Stomach (tissue), 9 donors: Measurements from ENCODE around the gene MAGI1. TPM values are rescaled to one million over a fixed set of nuclear protein-coding genes. Genes with fewer than 3 reads are reported as not detected.
A peak's percentile ranks its signal among the peaks of the same experiment; 100 is the strongest.

Experiments used
- DNase-seq, 2 donors: peaks; one replicate each; pipeline versions ENCODE4 v3.0.0 to v3.0.0-alpha.2; 2013 to 2019
- H3K27ac ChIP-seq, 5 donors: fragments of 200-600 bp in 4 of 5; sonication (generic) in 4 of 5; one replicate each; pipeline ENCODE4 v1.5.1; 2013 to 2019; ENCODE audit warnings: mild to moderate bottlenecking in 1 of 5, moderate library complexity in 1 of 5
- H3K27me3 ChIP-seq, 3 donors: fragments of 200-600 bp; sonication (generic); one replicate each; pipeline ENCODE4 v1.5.1; 2017 to 2019; ENCODE audit warnings: mixed run types in 1 of 3
- H3K36me3 ChIP-seq, 4 donors: fragments of 200-600 bp; sonication (generic); 1 replicate in 3 of 4; 2 replicates in 1 of 4; pipeline ENCODE4 v1.5.1; 2016 to 2019
- H3K4me1 ChIP-seq, 4 donors: fragments of 200-600 bp; sonication (generic); one replicate each; pipeline ENCODE4 v1.5.1; 2016 to 2019
- H3K4me3 ChIP-seq, 4 donors: fragments of 200-600 bp; sonication (generic) in 3 of 4; one replicate each; pipeline ENCODE4 v1.5.1; 2016 to 2019; ENCODE audit warnings: mild to moderate bottlenecking in 1 of 4
- H3K9me3 ChIP-seq, 4 donors: fragments of 200-600 bp; sonication (generic); one replicate each; pipeline ENCODE4 v1.5.1; 2016 to 2019
- EP300 ChIP-seq: sonication (generic); formaldehyde crosslinking; IDR thresholded peaks from one replicate; pipeline ENCODE4 v1.6.1; 2017; ENCODE audit warnings: antibody characterized with exemption
- POLR2A ChIP-seq, 4 donors: fragments of 450-650 bp; IDR thresholded peaks; one replicate each; pipeline ENCODE4 v1.6.1; 2016; ENCODE audit warnings: antibody characterized with exemption in 4 of 4, control low read depth in 2 of 4, mild to moderate bottlenecking in 1 of 4, moderate library complexity in 1 of 4
- POLR2AphosphoS5 ChIP-seq, 3 donors: sonication (generic); formaldehyde crosslinking; IDR thresholded peaks; one replicate each; pipeline ENCODE4 v1.6.1; 2016; ENCODE audit warnings: antibody characterized with exemption in 3 of 3
- WGBS, 5 donors: extraction: QIAGEN DNeasy Blood & Tissue Kit in 3 of 5; methylation state at CpG; one replicate each; pipeline versions ENCODE4 v1.1.5 to v1.1.7; 2013 to 2018; 5-methylcytosine and 5-hydroxymethylcytosine counted together
- intact Hi-C: fragments of 100-400 bp; cut with DNase I; formaldehyde crosslinking; loops from one replicate; pipeline ENCODE4 v1.15.1; 2023; ENCODE audit warnings: low total_unique reads
- polyA plus RNA-seq, 3 donors: library from polyadenylated mRNA; stranded (reverse); fragments of 200-250 nt; gene quantifications; one replicate each; pipeline ENCODE4 v1.2.3, GENCODE V29; 2013
- total RNA-seq, 5 donors: library from RNA; depleted of rRNA; stranded (reverse); fragments of >200 nt; gene quantifications; one replicate each; pipeline versions ENCODE4 v1.1.0 to v1.2.3, GENCODE V29; 2014 to 2016
- TF ChIP-seq, protein P1 (sequence below), 7 experiments: fragments of 450-650 bp in 4 of 7; fragments of 200-600 bp in 3 of 7; sonication (generic) in 3 of 7; IDR thresholded peaks; one replicate each; pipeline ENCODE4 v1.5.1; 2016 to 2019; ENCODE audit warnings: antibody characterized with exemption in 7 of 7, control low read depth in 2 of 7, mild to moderate bottlenecking in 1 of 7
- donor health status: healthy with polysubstance abuse.
- donor health status: Bipolar disorder and iron deficiency.
- donor health status: healthy.

The MAGI1 gene
- total and polyA plus RNA-seq, 8 donors: 5.7 to 237 (median 84.8) TPM

DNA sequence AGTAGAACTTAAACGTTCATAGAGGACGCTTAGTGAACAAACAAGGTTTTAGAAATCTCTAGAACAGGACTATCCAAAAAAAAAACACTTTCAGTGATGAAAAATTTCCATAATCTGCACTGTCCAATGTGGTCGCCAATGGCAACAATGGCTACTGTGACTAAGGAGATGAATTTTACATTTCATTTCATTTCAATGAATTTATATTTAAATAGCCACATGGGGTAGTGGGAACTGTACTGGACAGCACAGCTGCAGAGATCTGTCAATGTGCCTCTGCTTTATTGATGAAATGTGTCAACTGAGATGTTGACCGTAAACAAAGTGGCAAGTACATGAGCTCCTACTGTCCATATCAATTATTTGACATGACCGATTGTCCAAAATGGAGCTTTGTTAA lies 222.5 kb downstream of the MAGI1 start:
- WGBS, 5 donors: 89 to 94% (median 92%) methylated on average over 5 of the region's 5 CpGs
- no peak overlapping the region for H3K4me3 ChIP-seq
- H3K9me3 ChIP-seq: no peaks in the 10 kb centered on the region
- H3K27me3 ChIP-seq: no peaks in the 10 kb centered on the region
- no peak for DNase-seq
- H3K36me3 ChIP-seq: no peaks in the 10 kb centered on the region
- intact Hi-C loops: no loop called here
- TF ChIP-seq POLR2A (IDR thresholded peaks at IDR 0.05) (no peak), POLR2AphosphoS5 (IDR thresholded peaks at IDR 0.05) (no peak), EP300 (no peak)
- TF ChIP-seq, protein P1, sequence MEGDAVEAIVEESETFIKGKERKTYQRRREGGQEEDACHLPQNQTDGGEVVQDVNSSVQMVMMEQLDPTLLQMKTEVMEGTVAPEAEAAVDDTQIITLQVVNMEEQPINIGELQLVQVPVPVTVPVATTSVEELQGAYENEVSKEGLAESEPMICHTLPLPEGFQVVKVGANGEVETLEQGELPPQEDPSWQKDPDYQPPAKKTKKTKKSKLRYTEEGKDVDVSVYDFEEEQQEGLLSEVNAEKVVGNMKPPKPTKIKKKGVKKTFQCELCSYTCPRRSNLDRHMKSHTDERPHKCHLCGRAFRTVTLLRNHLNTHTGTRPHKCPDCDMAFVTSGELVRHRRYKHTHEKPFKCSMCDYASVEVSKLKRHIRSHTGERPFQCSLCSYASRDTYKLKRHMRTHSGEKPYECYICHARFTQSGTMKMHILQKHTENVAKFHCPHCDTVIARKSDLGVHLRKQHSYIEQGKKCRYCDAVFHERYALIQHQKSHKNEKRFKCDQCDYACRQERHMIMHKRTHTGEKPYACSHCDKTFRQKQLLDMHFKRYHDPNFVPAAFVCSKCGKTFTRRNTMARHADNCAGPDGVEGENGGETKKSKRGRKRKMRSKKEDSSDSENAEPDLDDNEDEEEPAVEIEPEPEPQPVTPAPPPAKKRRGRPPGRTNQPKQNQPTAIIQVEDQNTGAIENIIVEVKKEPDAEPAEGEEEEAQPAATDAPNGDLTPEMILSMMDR (IDR thresholded peaks at IDR 0.05): no peak
- no peak overlapping the region for H3K27ac ChIP-seq
- H3K4me1 ChIP-seq: peaks cover 0 to 15% (median 10%) of the 10 kb centered on the region in 4 donors

DNA sequence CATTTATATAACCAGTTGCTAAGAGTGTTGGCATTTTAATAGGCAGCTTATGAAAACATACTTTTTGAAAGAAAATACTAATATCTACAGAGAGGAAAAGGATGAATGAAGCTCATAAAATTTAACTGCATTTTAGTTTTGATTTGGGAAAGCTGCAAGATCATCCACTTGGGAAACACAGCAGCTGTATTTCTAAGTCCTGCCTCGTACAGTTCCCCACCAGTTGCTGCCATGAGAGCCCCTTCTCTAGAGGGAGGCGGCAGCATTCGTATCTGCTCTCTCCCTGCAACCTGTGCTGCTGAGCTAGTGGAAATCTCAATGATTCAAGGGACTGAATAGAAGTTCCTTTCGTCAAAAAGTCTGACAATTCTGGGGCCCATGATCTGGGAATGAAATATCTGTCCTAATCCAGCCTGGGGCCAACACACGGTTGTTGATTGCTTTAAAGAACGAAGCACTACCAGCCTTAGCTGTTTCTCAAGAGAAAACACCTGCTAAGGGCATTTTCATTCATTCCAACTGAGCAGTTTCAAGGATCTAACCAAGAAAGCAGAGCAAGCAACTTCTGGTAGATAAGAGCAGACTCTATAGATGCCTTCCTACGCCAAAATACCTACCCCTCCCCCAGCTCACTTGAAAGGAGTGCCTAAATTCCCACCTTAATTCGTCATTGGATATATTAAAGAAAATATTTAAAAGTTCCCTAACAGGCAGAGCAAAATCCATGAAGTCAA lies 223.7 kb downstream of the MAGI1 start:
- Histone ChIP-seq H3K9me3 (no peaks in the 10 kb centered on the region), H3K4me3 (no peak overlapping the region), H3K4me1 (peaks cover 0 to 6% (median 3%) of the 10 kb centered on the region in 4 donors), H3K36me3 (no peaks in the 10 kb centered on the region), H3K27me3 (no peaks in the 10 kb centered on the region), H3K27ac (no peak overlapping the region)
- DNase-seq: no peak
- intact Hi-C loops: no loop called here
- WGBS, 5 donors: 67 to 75% (median 70%) methylated on average over 8 of the region's 8 CpGs
- TF ChIP-seq POLR2A (IDR thresholded peaks at IDR 0.05) (no peak), EP300 (no peak), POLR2AphosphoS5 (IDR thresholded peaks at IDR 0.05) (no peak)
- TF ChIP-seq, protein P1 (IDR thresholded peaks at IDR 0.05): no peak

DNA sequence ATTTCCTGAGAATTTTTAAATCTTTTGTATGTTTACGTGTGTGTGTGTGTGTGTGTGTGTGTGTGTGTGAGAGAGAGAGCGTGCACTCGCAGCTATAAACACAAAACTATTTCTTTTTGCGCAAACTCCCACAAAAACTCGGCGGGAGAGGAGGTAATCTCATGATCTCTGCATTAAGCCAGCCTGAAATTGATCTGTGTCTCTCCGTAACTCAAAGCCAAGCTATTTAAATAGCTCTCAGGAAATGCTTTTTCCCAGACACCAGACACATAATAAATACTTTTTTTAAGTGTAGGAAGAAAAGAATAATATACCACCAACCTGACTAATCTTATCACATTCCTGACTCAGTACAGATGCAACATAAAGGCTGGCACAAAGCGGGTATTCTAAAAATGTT lies 226.8 kb downstream of the MAGI1 start:
- Histone ChIP-seq H3K4me1 (peaks cover 0 to 5% (median 2%) of the 10 kb centered on the region in 4 donors), H3K36me3 (no peaks in the 10 kb centered on the region), H3K27ac (no peak overlapping the region), H3K27me3 (no peaks in the 10 kb centered on the region), H3K9me3 (no peaks in the 10 kb centered on the region), H3K4me3 (no peak overlapping the region)
- no peak for DNase-seq
- WGBS, 5 donors: 77 to 89% (median 80%) methylated on average over 8 of the region's 8 CpGs
- TF ChIP-seq, protein P1 (IDR thresholded peaks at IDR 0.05): no peak
- no peak for TF ChIP-seq POLR2A (IDR thresholded peaks at IDR 0.05)
- no peak for TF ChIP-seq POLR2AphosphoS5 (IDR thresholded peaks at IDR 0.05)
- no peak for TF ChIP-seq EP300
- intact Hi-C loops: no loop called here

DNA sequence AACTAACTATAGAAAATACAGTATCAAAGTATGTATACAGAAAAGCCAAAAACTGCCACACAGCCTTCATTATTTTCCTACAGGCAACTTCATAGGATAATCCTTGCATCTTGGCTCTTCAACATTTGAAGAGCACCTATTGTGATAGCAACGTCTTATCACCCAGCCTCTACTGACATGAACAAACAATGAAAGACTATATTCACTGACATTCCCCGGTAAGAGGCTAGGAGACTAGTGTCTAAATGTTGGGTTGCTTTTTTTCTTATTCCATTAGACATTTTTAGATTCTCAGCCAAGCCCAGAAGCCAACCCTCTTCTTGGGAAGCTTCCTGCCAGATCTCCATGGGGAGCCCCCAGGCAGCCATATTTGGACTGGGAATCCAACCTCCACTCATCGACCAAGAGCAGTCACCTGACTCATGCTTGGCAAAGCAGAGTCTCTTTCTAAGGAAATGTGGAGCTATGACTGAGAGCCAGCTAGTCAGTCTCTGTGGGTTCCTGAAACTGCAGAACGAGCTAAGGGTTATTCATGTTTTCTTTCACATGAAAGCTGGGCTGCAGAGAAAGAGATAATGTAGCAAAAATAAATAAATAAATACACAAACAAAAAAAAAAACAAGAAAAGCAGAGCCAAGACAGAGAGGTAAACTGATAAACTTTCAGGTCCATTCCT lies 227.5 kb downstream of the MAGI1 start:
- intact Hi-C loops: no loop called here
- H3K4me1 ChIP-seq: peaks cover 0 to 5% (median 2%) of the 10 kb centered on the region in 4 donors
- 49 to 75% (median 56%) methylated on average over 4 of the region's 4 CpGs for WGBS, 5 donors
- no peaks in the 10 kb centered on the region for H3K9me3 ChIP-seq
- no peak overlapping the region for H3K27ac ChIP-seq
- no peak overlapping the region for H3K4me3 ChIP-seq
- no peaks in the 10 kb centered on the region for H3K27me3 ChIP-seq
- TF ChIP-seq POLR2A (IDR thresholded peaks at IDR 0.05) (no peak), POLR2AphosphoS5 (IDR thresholded peaks at IDR 0.05) (no peak), EP300 (no peak)
- TF ChIP-seq, protein P1 (IDR thresholded peaks at IDR 0.05): no peak
- DNase-seq: peak in 1 of 2 donors; percentile 55
- no peaks in the 10 kb centered on the region for H3K36me3 ChIP-seq
